Gastrocnemius medialis (tissue), 4 donors: Measurements from ENCODE around the gene IARS2.
"Not testable (repeated sequence)": the region's sequence is repeated elsewhere in the genome, so short reads cannot be mapped to it uniquely, and the experiment has no call there.

ENCODE experiments used
- CTCF ChIP-seq, 5 experiments: fragments of 450-650 bp in 3 of 5; fragments of 200-600 bp in 2 of 5; sonication (generic) in 2 of 5; IDR thresholded peaks in 4 of 5; conservative IDR thresholded peaks in 1 of 5; 1 replicate in 4 of 5; 2 replicates in 1 of 5; pipeline ENCODE4 v1.5.1; 2016 to 2019; ENCODE audit warnings: antibody characterized with exemption in 5 of 5, mild to moderate bottlenecking in 3 of 5, moderate library complexity in 3 of 5
- POLR2A ChIP-seq, 2 donors: fragments of 450-650 bp; IDR thresholded peaks; one replicate each; pipeline ENCODE4 v1.6.1; 2017; ENCODE audit warnings: antibody characterized with exemption in 2 of 2, mild to moderate bottlenecking in 2 of 2, moderate library complexity in 2 of 2

- TF ChIP-seq CTCF (IDR thresholded peaks at IDR 0.05 in 4 of 5, conservative IDR thresholded peaks at IDR 0.05 in 1 of 5); POLR2A (IDR thresholded peaks at IDR 0.05): not testable (repeated sequence)
These were observed 7.7 kb upstream of the IARS2 start for GRCh38 chr1:220086261-220086686.
